Mucosa of rectum (tissue), 2 donors: ENCODE results near the gene SP2.
"Not testable (repeated sequence)": the region's sequence is repeated elsewhere in the genome, so short reads cannot be mapped to it uniquely, and the experiment has no call there.

Experiments
- H3K27ac ChIP-seq, 2 donors: one replicate each; pipeline ENCODE4 v1.7.0; 2013; ENCODE audit warnings: inconsistent platforms in 2 of 2, low read depth in 2 of 2, low read length in 2 of 2
- H3K27me3 ChIP-seq, 2 donors: one replicate each; pipeline ENCODE4 v1.7.0; 2013; ENCODE audit warnings: low read length in 2 of 2; ENCODE audit not compliant: control insufficient read depth in 2 of 2, insufficient read depth in 2 of 2
- H3K36me3 ChIP-seq, 2 donors: one replicate each; pipeline ENCODE4 v1.7.0; 2013; ENCODE audit warnings: low read length in 2 of 2; ENCODE audit not compliant: control insufficient read depth in 2 of 2, insufficient read depth in 2 of 2
- H3K4me1 ChIP-seq, 2 donors: one replicate each; pipeline ENCODE4 v1.7.0; 2013; ENCODE audit warnings: low read length in 2 of 2, mild to moderate bottlenecking in 1 of 2; ENCODE audit not compliant: control insufficient read depth in 2 of 2, insufficient read depth in 2 of 2
- H3K4me3 ChIP-seq, 2 donors: one replicate each; pipeline ENCODE4 v1.7.0; 2013; ENCODE audit warnings: low read length in 2 of 2
- H3K9ac ChIP-seq, 2 donors: one replicate each; pipeline ENCODE4 v1.7.0; 2013; ENCODE audit warnings: low read length in 2 of 2, low read depth in 1 of 2, mild to moderate bottlenecking in 1 of 2
- H3K9me3 ChIP-seq, 2 donors: one replicate each; pipeline ENCODE4 v1.7.0; 2013; ENCODE audit warnings: low read length in 2 of 2; ENCODE audit not compliant: control insufficient read depth in 2 of 2
- donor health status: healthy.
- donor health status: Normal muscosa, but diverticular disease.

Gene SP2

GRCh38 chr17:47919889-47920288 is 23.9 kb downstream of the SP2 start:
- H3K4me1 ChIP-seq, H3K9me3 ChIP-seq, H3K27me3 ChIP-seq, H3K4me3 ChIP-seq, H3K9ac ChIP-seq, H3K27ac ChIP-seq: not testable (repeated sequence)
- peaks cover 35 to 42% of the 10 kb centered on the region in 2 donors for H3K36me3 ChIP-seq

- Histone ChIP-seq H3K36me3 (peaks cover 33 to 60% of the 10 kb centered on the region in 2 donors), H3K27me3 (no peaks in the 10 kb centered on the region), H3K9ac (no peak overlapping the region), H3K4me3 (no peak overlapping the region), H3K9me3 (no peaks in the 10 kb centered on the region), H3K27ac (no peak overlapping the region), H3K4me1 (peaks cover 0 to 3% of the 10 kb centered on the region in 2 donors)
These were observed 29.0 kb downstream of the SP2 start for GRCh38 chr17:47924785-47925677.

- H3K9ac ChIP-seq, result no peak overlapping the region
- peaks cover 33 to 64% of the 10 kb centered on the region in 2 donors for H3K36me3 ChIP-seq
- H3K4me1 ChIP-seq, result peaks cover 0 to 3% of the 10 kb centered on the region in 2 donors
- no peaks in the 10 kb centered on the region for H3K9me3 ChIP-seq
- H3K27ac ChIP-seq, result no peak overlapping the region
- no peaks in the 10 kb centered on the region for H3K27me3 ChIP-seq
- H3K4me3 ChIP-seq, result no peak overlapping the region
These were observed 29.6 kb downstream of the SP2 start for GRCh38 chr17:47925678-47925988.

GRCh38 chr17:47927821-47928400 is 31.9 kb downstream of the SP2 start:
- Histone ChIP-seq H3K9me3 (no peaks in the 10 kb centered on the region), H3K27me3 (no peaks in the 10 kb centered on the region), H3K9ac (no peak overlapping the region), H3K36me3 (peaks cover 32 to 56% of the 10 kb centered on the region in 2 donors), H3K4me3 (no peak overlapping the region), H3K4me1 (peaks cover 0 to 3% of the 10 kb centered on the region in 2 donors), H3K27ac (no peak overlapping the region)

- H3K4me1 ChIP-seq, result peaks cover 0 to 3% of the 10 kb centered on the region in 2 donors
- H3K27me3 ChIP-seq, result no peaks in the 10 kb centered on the region
- no peak overlapping the region for H3K4me3 ChIP-seq
- no peak overlapping the region for H3K27ac ChIP-seq
- H3K9ac ChIP-seq, result no peak overlapping the region
- no peaks in the 10 kb centered on the region for H3K9me3 ChIP-seq
- H3K36me3 ChIP-seq, result peaks cover 27 to 51% of the 10 kb centered on the region in 2 donors
These were observed 32.4 kb downstream of the SP2 start for GRCh38 chr17:47928415-47928814.

- H3K4me1 ChIP-seq, result peaks cover 0 to 3% of the 10 kb centered on the region in 2 donors
- H3K9ac ChIP-seq, result no peak overlapping the region
- H3K9me3 ChIP-seq, result no peaks in the 10 kb centered on the region
- no peaks in the 10 kb centered on the region for H3K27me3 ChIP-seq
- no peak overlapping the region for H3K4me3 ChIP-seq
- H3K36me3 ChIP-seq, result peaks cover 21 to 42% of the 10 kb centered on the region in 2 donors
- H3K27ac ChIP-seq, result no peak overlapping the region
These were observed 33.4 kb downstream of the SP2 start for GRCh38 chr17:47929218-47930000.

- Histone ChIP-seq H3K36me3 (peaks cover 7 to 23% of the 10 kb centered on the region in 2 donors), H3K9ac (no peak overlapping the region), H3K4me3 (no peak overlapping the region), H3K27ac (no peak overlapping the region), H3K9me3 (no peaks in the 10 kb centered on the region), H3K4me1 (peaks cover 0 to 3% of the 10 kb centered on the region in 2 donors), H3K27me3 (no peaks in the 10 kb centered on the region)
These were observed 35.8 kb downstream of the SP2 start for GRCh38 chr17:47931848-47932247.

GRCh38 chr17:47934856-47935255 is 38.8 kb downstream of the SP2 start:
- no peaks in the 10 kb centered on the region for H3K4me1 ChIP-seq
- H3K36me3 ChIP-seq, result peaks cover 0 to 5% of the 10 kb centered on the region in 2 donors
- H3K27me3 ChIP-seq, result no peaks in the 10 kb centered on the region
- H3K4me3 ChIP-seq, result no peak overlapping the region
- no peak overlapping the region for H3K27ac ChIP-seq
- no peaks in the 10 kb centered on the region for H3K9me3 ChIP-seq
- H3K9ac ChIP-seq, result no peak overlapping the region

GRCh38 chr17:47935468-47935867 is 39.4 kb downstream of the SP2 start:
- H3K27ac ChIP-seq, H3K9ac ChIP-seq, H3K4me1 ChIP-seq, H3K27me3 ChIP-seq, H3K9me3 ChIP-seq, H3K4me3 ChIP-seq, H3K36me3 ChIP-seq: not testable (repeated sequence)

GRCh38 chr17:47935961-47936360 is 39.9 kb downstream of the SP2 start:
- H3K27ac ChIP-seq, result no peak overlapping the region
- H3K9me3 ChIP-seq, result no peaks in the 10 kb centered on the region
- H3K4me3 ChIP-seq, result no peak overlapping the region
- no peaks in the 10 kb centered on the region for H3K27me3 ChIP-seq
- H3K36me3 ChIP-seq, result no peaks in the 10 kb centered on the region
- no peak overlapping the region for H3K9ac ChIP-seq
- H3K4me1 ChIP-seq, result peaks cover 2 to 3% of the 10 kb centered on the region in 2 donors
